Peyer's patch (tissue), 4 donors: Measurements from ENCODE around the gene BANF1. TPM values are rescaled to one million over a fixed set of nuclear protein-coding genes. Genes with fewer than 3 reads are reported as not detected.

Experiments used
- DNase-seq, 3 donors: peaks; one replicate each; pipeline ENCODE4 v3.0.0-alpha.2; 2017 to 2019
- H3K27ac ChIP-seq, 4 donors: fragments of 200-600 bp; sonication (generic); one replicate each; pipeline ENCODE4 v1.5.1; 2016 to 2019
- H3K27me3 ChIP-seq, 2 donors: fragments of 200-600 bp; sonication (generic); one replicate each; pipeline ENCODE4 v1.5.1; 2019
- H3K36me3 ChIP-seq, 3 donors: fragments of 200-600 bp; sonication (generic); one replicate each; pipeline ENCODE4 v1.5.1; 2016 to 2019
- H3K4me1 ChIP-seq, 4 donors: fragments of 200-600 bp; sonication (generic); one replicate each; pipeline ENCODE4 v1.5.1; 2016 to 2019
- H3K4me3 ChIP-seq, 4 donors: fragments of 200-600 bp; sonication (generic); 1 replicate in 3 of 4; 2 replicates in 1 of 4; pipeline ENCODE4 v1.5.1; 2016 to 2019; ENCODE audit warnings: mild to moderate bottlenecking in 1 of 4
- H3K9me3 ChIP-seq, 4 donors: fragments of 200-600 bp; sonication (generic); one replicate each; pipeline ENCODE4 v1.5.1; 2016 to 2019; ENCODE audit warnings: mild to moderate bottlenecking in 1 of 4
- POLR2A ChIP-seq, 2 donors: fragments of 450-650 bp; IDR thresholded peaks; one replicate each; pipeline ENCODE4 v1.5.1; 2017; ENCODE audit warnings: antibody characterized with exemption in 2 of 2, mild to moderate bottlenecking in 2 of 2, moderate library complexity in 2 of 2
- total RNA-seq, 4 donors: library from RNA; depleted of rRNA; stranded (reverse); fragments of >200 nt; gene quantifications; one replicate each; pipeline ENCODE4 v1.1.0, GENCODE V29; 2016
- TF ChIP-seq, protein P1 (sequence below), 6 experiments: fragments of 450-650 bp in 4 of 6; fragments of 200-600 bp in 2 of 6; sonication (generic) in 1 of 6; IDR thresholded peaks; one replicate each; pipeline ENCODE4 v1.5.1; 2017 to 2019; ENCODE audit warnings: antibody characterized with exemption in 6 of 6, mild to moderate bottlenecking in 3 of 6, moderate library complexity in 1 of 6

BANF1 gene
- total RNA-seq, 4 donors from 2014 or later: 25.4 to 42.4 (median 27.7) TPM

DNA sequence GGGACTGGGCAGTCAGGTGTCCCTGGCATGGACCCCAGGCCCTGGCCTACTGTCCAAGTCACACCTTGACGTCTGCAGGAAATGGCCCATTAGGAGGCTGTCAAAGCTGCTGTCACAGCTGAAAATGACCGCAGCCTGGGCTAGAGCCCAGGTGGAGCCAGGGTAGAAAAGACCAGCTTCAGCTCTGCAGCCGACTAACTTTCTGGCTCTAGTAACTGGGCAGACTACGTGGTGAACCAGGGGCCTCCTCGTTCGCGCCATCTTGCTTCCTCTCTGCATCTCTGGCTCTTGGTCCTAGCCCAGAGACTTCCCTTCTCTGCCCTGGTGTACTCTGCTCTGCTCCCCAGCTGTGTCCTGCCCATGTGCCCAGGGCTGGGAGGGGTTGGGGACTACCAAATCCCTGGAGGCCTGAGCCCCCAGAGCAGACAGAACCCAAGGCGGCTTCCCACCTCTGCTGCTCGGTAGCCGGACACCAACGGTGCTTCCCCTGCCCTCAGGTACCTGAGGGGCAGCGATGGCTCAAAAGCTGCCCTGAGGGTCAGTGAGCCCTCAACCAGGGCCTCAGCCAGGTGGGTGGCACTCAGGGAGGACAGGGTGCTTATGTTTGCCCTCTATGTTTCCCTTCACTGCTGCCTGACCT, 21.1 kb upstream of the BANF1 start:
- Histone ChIP-seq H3K9me3 (no peaks in the 10 kb centered on the region), H3K4me3 (no peak overlapping the region), H3K36me3 (peaks cover 0 to 32% (median 0%) of the 10 kb centered on the region in 3 donors), H3K27ac (no peak overlapping the region), H3K4me1 (no peaks in the 10 kb centered on the region), H3K27me3 (no peaks in the 10 kb centered on the region)
- no peak for DNase-seq
- no peak for TF ChIP-seq POLR2A (IDR thresholded peaks at IDR 0.05)
- TF ChIP-seq, protein P1, sequence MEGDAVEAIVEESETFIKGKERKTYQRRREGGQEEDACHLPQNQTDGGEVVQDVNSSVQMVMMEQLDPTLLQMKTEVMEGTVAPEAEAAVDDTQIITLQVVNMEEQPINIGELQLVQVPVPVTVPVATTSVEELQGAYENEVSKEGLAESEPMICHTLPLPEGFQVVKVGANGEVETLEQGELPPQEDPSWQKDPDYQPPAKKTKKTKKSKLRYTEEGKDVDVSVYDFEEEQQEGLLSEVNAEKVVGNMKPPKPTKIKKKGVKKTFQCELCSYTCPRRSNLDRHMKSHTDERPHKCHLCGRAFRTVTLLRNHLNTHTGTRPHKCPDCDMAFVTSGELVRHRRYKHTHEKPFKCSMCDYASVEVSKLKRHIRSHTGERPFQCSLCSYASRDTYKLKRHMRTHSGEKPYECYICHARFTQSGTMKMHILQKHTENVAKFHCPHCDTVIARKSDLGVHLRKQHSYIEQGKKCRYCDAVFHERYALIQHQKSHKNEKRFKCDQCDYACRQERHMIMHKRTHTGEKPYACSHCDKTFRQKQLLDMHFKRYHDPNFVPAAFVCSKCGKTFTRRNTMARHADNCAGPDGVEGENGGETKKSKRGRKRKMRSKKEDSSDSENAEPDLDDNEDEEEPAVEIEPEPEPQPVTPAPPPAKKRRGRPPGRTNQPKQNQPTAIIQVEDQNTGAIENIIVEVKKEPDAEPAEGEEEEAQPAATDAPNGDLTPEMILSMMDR (IDR thresholded peaks at IDR 0.05): no peak

DNA sequence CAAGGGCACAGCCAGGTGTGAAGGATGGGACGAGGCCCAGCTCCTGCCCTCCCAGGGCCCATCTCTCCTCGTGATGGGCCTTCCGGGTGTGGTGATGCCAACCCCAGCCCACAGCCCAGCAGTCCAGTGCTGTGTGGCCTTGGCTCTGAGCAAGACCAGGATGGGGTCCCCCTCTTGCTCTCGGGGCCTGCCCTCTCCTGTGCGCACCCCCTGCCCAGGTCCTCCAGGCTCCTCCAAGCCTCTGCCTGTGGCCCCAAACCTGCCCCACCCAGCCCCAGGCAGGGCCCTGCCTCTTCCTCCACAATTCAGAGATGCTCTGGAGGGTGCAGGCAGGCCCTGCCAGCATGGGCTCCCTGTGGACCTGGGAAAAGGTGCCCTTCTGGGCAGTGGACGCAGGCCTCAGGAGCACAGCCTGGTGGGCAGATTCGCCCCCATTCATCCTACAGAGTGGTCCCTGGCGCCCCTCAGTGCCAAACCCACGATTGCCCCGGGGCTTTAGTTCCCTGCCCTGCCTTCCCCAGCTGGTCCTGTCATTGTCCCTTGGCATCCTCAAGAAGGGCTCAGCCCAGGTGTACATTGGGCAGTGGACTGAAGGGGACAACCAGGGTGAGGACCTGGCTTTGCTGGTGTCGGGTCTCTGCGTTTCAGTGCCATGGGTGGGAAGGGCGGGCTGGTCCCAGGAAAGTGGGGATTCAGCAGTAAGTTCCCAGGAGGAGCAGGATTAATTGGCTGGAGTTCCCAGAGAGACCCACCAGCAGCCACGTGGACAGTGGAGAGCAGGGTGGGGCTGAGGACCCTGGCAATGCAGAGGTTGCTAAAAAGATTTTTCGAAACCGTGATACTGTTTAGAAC, 20.1 kb upstream of the BANF1 start:
- Histone ChIP-seq H3K4me1 (no peaks in the 10 kb centered on the region), H3K4me3 (no peak overlapping the region), H3K27me3 (no peaks in the 10 kb centered on the region), H3K36me3 (peaks cover 0 to 22% (median 0%) of the 10 kb centered on the region in 3 donors), H3K9me3 (no peaks in the 10 kb centered on the region), H3K27ac (peak overlapping the region in 1 of 4 donors; percentile 19)
- TF ChIP-seq POLR2A (IDR thresholded peaks at IDR 0.05): no peak
- no peak for DNase-seq

DNA sequence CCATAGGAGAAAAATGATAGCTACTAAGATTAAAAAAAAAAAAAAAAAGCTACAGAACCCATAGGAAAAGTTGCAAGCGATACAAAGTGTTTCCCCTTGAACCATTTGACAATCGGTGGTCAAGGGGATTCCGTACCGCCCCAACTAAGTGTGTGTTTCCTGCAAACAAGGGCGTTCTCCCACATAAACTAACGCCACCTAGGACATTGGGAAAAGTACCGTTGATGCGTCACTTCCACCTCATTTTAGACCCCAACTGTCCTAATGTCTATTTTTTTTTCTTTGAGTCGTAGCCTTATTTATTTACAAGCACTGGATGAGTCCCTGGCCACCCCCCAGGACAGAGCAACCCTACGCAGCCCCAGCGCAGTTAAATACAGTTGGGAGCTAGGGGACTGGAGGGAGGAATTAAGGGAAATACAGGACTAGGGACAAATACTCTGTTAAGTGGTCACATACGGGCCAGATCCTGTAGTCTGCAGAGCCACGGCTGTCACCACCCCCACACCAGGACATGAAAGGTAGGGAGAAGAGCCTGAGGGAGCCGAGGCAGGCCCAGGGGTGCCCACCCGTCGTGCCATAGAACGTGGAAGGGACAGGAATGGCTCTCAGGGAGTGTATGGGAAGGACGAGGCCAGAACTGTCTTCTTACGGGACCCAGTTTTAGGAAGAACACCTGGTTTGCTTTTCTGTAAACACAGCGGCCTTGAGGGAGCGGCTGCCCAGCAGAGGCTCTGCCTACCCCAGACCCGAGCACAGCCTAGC, 19.3 kb upstream of the BANF1 start:
- H3K27me3 ChIP-seq: no peaks in the 10 kb centered on the region
- H3K4me1 ChIP-seq: no peaks in the 10 kb centered on the region
- no peak for TF ChIP-seq POLR2A (IDR thresholded peaks at IDR 0.05)
- TF ChIP-seq, protein P1 (IDR thresholded peaks at IDR 0.05): no peak
- peak overlapping the region in 1 of 4 donors; percentile 35 for H3K27ac ChIP-seq
- no peaks in the 10 kb centered on the region for H3K9me3 ChIP-seq
- no peak for DNase-seq
- peaks cover 0 to 14% (median 0%) of the 10 kb centered on the region in 3 donors for H3K36me3 ChIP-seq
- no peak overlapping the region for H3K4me3 ChIP-seq

DNA sequence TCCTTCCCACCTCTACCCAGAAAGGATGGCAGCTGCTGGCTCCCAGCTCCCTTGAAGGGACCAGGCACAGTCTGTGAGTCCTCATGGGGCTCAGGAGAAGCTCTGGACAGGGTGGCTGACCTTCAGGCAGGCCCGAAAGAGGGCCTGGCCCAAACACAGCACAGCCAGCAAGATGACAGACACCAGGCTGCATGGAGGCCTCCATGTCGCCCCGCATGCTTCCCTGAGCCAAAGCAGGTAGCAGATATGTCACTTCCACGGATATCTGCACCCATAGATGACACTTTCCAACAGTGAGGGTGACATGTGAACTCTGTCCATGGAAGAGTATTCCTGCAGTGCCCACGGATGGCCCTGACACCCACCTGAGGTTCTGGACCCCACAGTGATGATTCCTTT, 18.7 kb upstream of the BANF1 start:
- Histone ChIP-seq H3K4me3 (no peak overlapping the region), H3K36me3 (peaks cover 0 to 8% (median 0%) of the 10 kb centered on the region in 3 donors), H3K27me3 (no peaks in the 10 kb centered on the region), H3K4me1 (no peaks in the 10 kb centered on the region), H3K27ac (peak overlapping the region in 1 of 4 donors; percentile 35), H3K9me3 (no peaks in the 10 kb centered on the region)
- no peak for DNase-seq
- TF ChIP-seq, protein P1 (IDR thresholded peaks at IDR 0.05): no peak
- TF ChIP-seq POLR2A (IDR thresholded peaks at IDR 0.05): no peak

DNA sequence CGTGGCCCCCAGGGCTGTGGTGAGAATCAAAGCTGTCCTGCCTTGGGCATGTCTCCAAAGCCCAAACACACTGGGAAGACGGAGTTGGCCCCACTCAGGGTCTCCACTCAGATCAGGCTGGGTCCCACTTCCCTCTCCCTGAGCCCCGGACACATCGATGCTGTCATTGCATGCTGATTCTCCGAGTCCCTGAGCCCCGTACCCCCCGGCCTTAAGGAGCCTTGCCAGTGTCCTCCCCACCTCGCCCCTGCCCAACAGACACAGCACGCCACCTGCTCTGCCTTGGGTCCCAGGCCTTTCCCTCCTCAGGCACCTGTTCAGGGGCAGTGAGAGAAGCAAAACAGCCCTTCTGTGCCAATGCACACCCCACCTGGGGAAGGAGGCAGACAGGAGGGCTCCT, 15.0 kb upstream of the BANF1 start:
- no peaks in the 10 kb centered on the region for H3K36me3 ChIP-seq
- no peak for DNase-seq
- no peaks in the 10 kb centered on the region for H3K27me3 ChIP-seq
- H3K4me3 ChIP-seq: no peak overlapping the region
- TF ChIP-seq POLR2A (IDR thresholded peaks at IDR 0.05): no peak
- TF ChIP-seq, protein P1 (IDR thresholded peaks at IDR 0.05): no peak
- no peaks in the 10 kb centered on the region for H3K9me3 ChIP-seq
- H3K4me1 ChIP-seq: no peaks in the 10 kb centered on the region
- no peak overlapping the region for H3K27ac ChIP-seq
